IPS-18c (cell line): Measurements from ENCODE around the gene KATNIP.
"Not testable (repeated sequence)": the region's sequence is repeated elsewhere in the genome, so short reads cannot be mapped to it uniquely, and the experiment has no call there.

Experiments used
- H3K4me3 ChIP-seq: 2 replicates; pipeline ENCODE4 v1.7.0; 2013; ENCODE audit warnings: low read depth, mild to moderate bottlenecking, low read length, moderate library complexity; ENCODE audit not compliant: insufficient read depth
- H3K9me3 ChIP-seq: one replicate; pipeline ENCODE4 v1.6.1; 2013; ENCODE audit warnings: mild to moderate bottlenecking, low read length, moderate library complexity; ENCODE audit not compliant: control insufficient read depth, insufficient read depth

The KATNIP gene

DNA sequence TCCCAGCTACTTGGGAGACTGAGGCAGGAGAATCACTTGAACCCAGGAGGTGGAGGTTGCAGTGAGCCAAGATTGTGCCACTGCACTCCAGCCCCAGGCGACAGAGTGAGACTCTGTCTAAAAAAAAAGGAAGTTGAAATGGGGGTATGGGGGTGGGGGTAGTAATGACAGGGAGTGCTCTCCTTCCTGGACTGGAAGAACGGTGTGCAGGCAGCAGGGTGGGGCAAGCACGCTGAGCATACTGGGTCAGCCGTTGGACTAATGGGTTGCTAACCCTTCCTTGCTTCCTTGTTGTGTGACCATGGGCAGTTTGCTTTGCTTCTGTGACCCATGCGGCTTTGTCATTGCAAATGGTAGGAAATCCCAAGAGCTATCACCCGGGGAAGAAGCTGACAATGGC, 16.5 kb downstream of the KATNIP start:
- Histone ChIP-seq H3K9me3 (no peaks in the 10 kb centered on the region), H3K4me3 (no peak overlapping the region)

DNA sequence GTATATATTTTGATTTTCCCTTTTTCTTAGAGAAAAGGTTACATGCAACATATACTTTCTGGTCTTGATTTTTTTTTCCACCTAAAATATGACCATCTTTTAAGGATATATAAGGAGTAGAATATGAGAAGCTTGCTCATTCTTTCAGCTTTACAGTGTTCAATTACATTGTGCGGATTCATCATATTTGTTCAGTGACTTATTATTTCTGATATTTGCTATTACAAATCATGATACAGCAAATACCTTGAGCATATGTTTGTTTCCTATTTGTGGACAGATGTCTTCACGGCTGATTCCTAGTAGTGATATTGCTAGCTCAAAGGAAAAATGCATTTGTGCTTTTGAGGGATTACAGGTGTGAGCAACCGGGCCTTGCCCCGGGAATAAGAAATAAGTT, 18.1 kb downstream of the KATNIP start:
- H3K9me3 ChIP-seq, result no peaks in the 10 kb centered on the region
- no peak overlapping the region for H3K4me3 ChIP-seq

DNA sequence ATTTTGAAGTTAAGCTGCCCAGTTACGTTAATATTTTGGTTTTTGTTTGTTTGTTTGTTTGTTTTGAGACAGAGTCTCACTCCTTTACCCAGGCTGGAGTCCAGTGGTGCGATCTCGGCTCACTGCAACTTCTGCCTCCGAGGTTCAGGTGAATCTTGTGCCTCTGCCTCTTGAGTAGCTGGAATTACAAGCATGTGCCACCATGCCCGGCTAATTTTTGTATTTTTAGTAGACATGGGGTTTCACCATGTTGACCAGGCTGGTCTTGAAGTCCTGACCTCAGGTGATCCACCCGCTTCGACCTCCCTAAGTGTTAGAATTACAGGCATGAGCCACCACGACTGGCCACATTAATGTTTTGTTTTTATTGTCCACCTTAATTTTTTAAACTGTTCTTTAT, 21.0 kb downstream of the KATNIP start:
- not testable (repeated sequence) for H3K9me3 ChIP-seq, H3K4me3 ChIP-seq

DNA sequence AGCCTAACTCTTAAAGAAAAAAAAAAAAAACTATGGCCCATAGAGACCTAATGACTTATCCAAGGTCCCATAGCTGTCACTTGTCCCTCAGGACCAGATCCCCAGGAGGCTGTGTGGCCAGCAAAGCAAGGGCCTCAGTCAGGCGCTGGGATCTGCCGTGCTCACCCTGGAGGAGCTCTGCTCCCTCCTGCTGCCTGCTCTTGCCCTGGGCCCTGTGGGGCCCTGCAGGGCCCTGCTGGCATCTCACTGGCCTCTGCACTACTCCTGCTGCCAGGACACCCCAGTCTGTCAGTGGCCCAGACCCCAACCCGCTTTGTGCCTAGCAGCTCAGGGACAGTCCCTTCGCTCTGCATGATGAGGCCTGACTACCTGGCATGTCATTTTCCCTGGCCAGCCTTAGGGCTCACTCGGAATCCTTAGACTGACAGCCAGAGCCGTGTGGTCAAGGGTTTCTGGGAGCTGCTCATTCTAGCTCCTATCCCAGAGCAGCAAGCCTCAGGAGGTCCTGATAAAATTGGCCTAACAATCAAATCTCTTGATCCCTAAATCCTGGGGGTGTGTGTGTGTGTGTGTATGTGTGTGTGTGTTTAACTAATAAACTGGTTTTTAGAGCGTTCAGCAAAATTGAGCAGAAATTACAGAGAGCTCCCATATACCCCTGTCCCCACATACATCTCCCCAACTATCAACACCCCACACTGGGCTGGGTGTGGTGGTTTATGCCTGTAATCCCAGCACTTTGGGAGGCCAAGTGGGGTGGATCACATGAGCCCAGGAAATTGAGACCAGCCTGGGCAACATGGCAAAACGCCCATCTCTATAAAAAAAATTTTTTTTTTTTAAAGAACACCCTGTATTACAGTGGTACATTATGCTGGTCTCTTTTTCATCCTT, 21.7 kb downstream of the KATNIP start:
- no peak overlapping the region for H3K4me3 ChIP-seq
- H3K9me3 ChIP-seq, result no peaks in the 10 kb centered on the region

DNA sequence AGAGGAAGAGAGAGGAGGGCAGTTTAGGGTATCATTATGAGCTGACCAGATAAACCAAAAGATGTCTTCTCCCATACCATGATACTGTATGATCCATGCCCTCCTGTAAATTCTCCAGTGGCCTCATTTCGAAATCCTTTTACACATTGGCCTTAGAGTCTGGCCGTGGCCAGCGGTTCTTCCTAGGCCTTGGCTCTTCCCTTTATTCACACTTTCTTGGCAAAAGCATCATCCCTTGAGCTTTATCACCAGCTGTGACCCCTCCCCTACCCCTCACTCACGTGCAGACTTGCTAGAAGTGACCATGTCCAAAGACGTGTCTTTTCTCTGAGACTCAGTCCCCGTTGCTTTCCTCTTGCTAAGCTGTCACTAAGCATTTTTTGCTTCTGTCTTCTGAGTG, 22.8 kb downstream of the KATNIP start:
- no peak overlapping the region for H3K4me3 ChIP-seq
- H3K9me3 ChIP-seq, result no peaks in the 10 kb centered on the region

DNA sequence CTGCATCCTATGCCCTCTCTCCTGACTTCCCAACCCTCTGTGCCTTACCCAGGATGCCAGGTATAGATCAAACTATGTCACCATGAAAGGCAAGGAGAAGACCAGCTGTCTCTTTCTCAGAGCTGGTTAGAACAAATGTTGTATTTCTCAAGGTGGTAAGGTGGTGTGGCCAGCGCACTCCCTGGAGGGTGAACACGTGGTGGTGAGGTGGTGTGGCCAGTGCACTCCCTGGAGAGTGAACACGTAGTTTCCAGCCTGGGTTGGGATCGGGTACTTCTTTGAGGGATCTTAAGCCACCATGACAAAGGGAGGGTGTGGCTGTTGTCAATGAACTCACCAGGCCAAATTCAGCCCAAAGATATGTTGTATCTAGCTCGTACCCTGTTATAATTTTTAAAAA, 26.8 kb downstream of the KATNIP start:
- H3K9me3 ChIP-seq, result no peaks in the 10 kb centered on the region
- no peak overlapping the region for H3K4me3 ChIP-seq

DNA sequence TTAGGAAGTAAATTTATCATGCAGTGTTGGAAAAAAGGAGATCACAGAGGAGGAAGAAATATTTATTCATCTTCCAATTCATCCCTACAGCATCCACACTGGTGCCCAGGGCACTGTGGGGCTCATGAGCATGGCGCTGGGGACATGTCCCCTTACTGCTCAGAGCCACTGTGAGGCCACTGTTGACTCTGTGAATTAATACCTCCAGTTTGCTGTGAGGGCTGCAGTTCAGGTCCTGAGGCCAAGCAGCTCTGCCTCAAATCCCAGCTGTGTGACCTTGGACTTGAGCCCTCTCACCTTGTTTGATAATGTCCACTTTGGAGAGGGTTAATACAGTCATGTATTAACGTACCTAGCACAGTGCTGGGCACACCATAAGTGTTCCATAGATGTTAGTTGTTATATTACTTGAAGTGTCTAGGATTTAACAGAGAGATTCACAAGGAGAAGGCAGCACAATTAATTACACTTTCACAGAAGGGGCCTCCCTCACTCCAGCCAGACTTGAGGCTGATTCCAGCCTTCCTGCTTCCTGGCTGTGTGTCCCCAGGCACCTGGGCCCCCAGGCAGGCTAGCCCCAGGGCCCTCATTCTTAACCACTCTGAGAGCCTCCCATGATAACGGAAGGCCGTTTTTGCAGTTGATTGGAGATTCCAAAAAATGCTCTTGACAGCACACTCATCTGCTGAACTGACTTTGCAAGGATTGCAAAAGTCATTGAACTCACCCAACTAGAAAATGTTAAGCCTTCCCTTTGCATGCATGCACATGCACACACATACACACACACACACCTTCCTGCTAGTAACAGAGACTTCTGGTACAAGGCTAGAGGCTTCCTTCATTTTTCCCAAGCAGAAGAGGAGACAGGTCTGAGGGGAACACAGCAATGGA, 29.4 kb downstream of the KATNIP start:
- no peak overlapping the region for H3K4me3 ChIP-seq
- no peaks in the 10 kb centered on the region for H3K9me3 ChIP-seq

DNA sequence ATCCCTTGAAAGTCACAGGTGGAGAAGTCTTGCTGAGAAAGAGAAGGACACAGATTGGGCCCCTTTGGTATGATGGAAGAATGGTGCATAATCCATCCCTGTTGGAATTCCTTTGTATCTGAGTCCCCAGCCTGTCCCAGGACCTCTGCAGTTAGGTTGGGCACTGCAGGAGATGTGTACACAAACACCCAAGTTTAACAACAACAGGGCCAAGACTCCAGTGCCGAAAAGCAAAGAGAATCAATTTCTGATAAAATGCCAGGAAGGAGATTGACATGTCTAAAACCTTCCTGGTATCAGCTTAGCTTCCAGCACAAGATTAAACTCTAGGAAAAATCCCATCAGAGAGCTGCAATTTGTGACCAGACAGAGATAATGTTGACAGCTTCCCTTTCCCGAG, 32.9 kb downstream of the KATNIP start:
- Histone ChIP-seq H3K9me3 (no peaks in the 10 kb centered on the region), H3K4me3 (no peak overlapping the region)

DNA sequence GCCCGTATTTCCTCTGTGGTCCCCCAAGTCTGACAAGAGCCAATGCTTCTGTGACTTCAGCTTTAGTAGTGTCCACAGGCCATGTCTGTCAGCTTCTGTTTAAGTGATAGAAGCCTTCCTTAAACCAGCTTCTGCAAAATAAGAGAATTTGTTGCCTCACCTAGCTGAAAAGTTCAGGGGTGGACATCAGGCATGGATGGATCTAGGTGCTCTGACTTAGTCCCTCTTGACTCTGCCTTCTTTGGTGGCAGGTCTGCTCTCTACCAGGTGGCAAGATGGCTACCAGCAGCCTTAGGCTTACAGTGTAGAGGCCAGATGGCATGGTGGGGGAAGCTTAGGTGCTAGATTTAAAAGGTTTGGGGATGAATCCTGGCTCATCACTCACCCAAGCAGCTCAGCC, 33.7 kb downstream of the KATNIP start:
- Histone ChIP-seq H3K4me3 (no peak overlapping the region), H3K9me3 (no peaks in the 10 kb centered on the region)

DNA sequence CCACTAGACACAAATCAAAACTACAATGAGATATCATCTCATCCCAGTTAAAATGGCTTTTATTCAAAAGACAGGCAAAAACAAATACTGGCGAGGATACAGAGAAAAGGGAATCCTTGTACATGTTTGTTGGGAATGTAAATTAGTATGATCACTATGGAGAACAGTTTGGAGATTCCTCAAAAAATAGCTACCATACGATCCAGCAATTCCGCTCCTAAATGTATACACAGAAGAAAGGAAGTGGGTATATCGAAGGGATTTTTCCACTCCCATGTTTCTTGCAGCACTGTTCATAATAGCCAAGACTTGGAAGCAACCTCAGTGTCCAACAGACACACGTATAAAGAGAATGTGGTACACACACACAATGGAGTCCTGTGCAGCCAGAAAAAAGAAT, 35.3 kb downstream of the KATNIP start:
- H3K9me3 ChIP-seq, result no peaks in the 10 kb centered on the region
- H3K4me3 ChIP-seq, result no peak overlapping the region

DNA sequence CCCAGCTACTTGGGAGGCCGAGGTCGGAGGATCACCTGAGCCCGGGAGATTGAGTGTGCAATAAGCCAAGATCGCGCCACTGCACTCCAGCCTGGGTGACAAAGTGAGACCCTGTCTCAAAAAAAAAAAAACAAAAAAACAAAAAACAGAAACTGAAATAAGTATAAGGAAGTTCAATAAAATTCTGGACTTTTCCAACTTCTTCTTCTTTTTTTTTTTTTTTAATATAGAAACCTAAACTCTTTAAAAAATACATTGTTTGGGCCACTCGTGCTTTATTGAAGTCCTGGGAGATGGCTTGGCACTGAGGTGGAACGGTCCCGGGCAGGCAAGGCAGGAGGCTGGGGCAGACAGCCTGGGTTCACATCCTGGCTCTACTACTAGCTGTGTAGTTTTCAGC, 36.8 kb downstream of the KATNIP start:
- Histone ChIP-seq H3K9me3 (no peaks in the 10 kb centered on the region), H3K4me3 (no peak overlapping the region)

DNA sequence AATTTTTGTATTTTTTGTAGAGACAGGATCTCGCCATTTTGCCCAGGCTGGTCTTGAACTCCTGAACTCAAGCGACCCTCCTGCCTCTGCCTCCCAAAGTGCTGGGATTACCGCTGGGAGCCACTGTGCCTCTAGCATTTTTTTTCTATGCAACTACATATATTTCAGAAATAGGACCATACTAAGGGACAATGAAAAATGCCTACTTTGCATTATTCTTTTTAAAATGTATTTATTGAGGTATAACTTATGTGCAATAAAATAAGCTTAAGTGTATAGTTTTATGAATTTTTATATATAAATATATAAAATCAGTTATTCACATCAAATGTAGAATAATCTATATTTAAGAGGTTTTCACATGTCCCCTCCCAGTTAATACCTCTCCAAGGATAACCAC, 38.1 kb downstream of the KATNIP start:
- H3K4me3 ChIP-seq, result no peak overlapping the region
- no peaks in the 10 kb centered on the region for H3K9me3 ChIP-seq

DNA sequence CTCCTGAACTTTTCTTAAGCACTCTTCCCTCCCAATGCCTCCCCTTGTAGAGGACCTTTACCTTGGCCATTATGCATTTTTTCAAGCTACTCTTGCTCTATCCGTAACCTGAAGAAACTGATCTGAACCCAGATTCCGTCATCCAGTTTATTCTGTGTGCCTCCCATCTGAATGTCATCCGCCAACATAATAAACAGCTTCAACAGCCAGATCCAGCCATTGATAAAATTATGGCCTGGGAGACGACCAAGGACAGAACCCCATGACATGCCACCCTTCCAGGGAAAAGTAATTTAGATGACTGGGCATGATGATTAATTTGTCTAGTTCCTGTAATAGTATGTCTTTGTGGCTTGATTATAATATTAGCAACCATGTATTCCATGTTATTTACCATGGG, 41.9 kb downstream of the KATNIP start:
- no peak overlapping the region for H3K4me3 ChIP-seq

DNA sequence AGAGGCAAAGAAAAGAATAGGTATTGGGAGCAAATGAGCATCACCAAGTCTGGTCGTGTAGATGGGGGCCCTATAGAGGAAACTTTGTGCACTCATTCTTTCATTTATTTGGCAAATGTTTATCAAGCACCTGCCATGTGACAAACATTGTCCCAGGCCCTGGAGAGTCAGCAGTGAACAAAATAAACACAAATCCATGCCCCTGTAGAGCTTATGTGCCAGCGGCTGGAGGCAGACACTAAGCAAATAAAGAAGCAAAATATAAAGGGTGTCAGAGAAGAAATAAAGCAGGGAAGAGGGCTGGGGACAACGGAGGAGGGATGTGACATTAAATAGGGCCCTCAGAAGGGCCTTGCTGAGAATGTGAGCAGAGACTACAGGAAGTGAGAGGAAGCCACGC, 45.5 kb downstream of the KATNIP start:
- no peak overlapping the region for H3K4me3 ChIP-seq
- H3K9me3 ChIP-seq, result no peaks in the 10 kb centered on the region

More for the DNA sequence above, 41.9 kb downstream of the KATNIP start:
- H3K9me3 ChIP-seq, result no peaks in the 10 kb centered on the region

DNA sequence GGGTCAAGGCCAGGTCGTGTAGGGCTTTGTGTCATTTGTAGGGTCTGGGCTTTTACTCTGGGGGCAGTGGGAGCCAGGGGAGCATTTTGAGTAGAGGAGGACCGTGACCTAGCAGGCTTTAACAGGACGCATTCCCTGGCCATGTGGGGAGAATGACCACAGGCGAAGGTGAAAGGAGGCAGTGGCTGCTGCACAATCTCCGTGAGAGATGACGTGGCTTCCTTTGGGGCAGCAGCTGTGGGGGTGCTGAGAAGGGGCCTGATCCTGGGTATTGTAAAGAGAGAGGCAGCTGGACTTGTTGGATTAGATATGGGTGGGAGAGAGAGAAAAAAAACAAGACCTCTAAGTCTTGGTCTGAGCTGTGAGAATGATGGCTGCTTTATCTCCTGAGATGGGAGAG, 46.0 kb downstream of the KATNIP start:
- Histone ChIP-seq H3K9me3 (no peaks in the 10 kb centered on the region), H3K4me3 (no peak overlapping the region)

DNA sequence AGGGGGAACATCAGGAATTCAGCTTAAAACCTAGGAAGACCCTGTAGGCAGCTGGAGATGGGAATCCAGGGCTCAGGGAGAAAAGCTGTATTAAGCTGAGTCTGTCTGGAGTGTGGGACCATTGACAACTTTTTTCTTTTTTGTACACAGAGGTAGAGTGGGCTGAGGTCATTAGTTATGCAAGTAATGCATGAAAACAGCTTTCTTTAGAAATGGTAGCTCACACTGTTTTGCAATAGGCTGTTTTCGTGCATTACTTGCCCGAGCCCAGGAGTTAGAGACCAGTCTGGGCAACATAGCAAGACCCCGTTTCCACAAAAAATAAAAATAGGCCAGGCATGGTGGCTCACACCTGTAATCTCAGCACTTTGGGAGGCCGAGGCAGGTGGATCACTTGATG, 46.5 kb downstream of the KATNIP start:
- Histone ChIP-seq H3K4me3 (no peak overlapping the region), H3K9me3 (no peaks in the 10 kb centered on the region)

DNA sequence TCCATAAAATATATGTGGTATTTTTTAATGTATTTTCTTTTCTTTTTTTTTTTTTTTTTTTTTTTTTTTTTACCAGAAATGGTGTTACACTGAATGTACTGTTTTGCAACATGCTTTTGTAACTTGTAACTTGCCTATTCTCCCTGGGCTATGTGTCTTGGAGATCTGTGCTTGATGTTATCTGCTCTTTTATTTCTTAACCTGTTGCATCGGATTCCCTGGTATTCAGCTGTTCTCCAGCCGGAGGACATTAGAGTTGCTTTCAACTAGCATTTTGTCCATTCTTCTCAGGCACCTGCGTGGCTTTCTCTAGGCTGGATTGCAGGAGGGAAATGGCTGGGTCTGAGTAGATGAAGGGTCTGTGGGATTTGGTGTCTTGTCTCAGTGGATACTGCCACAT, 47.4 kb downstream of the KATNIP start:
- H3K9me3 ChIP-seq, result no peaks in the 10 kb centered on the region
- H3K4me3 ChIP-seq, result no peak overlapping the region

DNA sequence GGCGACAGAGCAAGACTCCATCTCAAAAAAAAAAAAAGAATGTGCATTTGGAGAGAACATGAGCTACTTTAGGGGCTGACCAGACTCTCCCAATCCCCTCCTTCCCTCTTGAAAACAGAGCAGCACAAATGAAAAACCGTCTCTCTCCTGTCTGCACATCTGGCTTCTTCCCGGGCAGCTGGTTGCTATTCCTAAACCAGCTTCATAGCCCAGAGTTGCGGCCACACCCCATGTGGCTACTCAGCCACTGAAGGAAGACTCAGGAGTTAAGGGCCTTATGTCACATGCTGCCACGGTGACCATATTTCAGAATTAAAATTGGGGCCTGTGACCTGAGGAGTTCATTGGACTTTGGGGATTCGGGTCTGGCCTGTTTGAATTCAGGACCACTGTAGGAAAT, 48.3 kb downstream of the KATNIP start:
- no peaks in the 10 kb centered on the region for H3K9me3 ChIP-seq
- H3K4me3 ChIP-seq, result no peak overlapping the region
